Measurements from ENCODE around the gene PLA2G6.
"Not testable (repeated sequence)": the region's sequence is repeated elsewhere in the genome, so short reads cannot be mapped to it uniquely, and the experiment has no call there.

PLA2G6 gene

GRCh38 chr22:38081941-38082828, 99.4 kb downstream of the PLA2G6 start:
- no peak for DNase-seq

- DNase-seq, result no peak
Observed at GRCh38 chr22:38081636-38081940, 100.0 kb downstream of the PLA2G6 start.

GRCh38 chr22:38080850-38081635, 100.6 kb downstream of the PLA2G6 start:
- DNase-seq, result no peak

- DNase-seq, result no peak
Observed at GRCh38 chr22:38080474-38080849, 101.2 kb downstream of the PLA2G6 start.

GRCh38 chr22:38079804-38080203, 101.8 kb downstream of the PLA2G6 start:
- no peak for DNase-seq

- not testable (repeated sequence) for DNase-seq
Observed at GRCh38 chr22:38079208-38079607, 102.4 kb downstream of the PLA2G6 start.

- no peak for DNase-seq
Observed at GRCh38 chr22:38078046-38078840, 103.4 kb downstream of the PLA2G6 start.

GRCh38 chr22:38077595-38077994, 104.0 kb downstream of the PLA2G6 start:
- DNase-seq, result no peak

GRCh38 chr22:38077096-38077495, 104.5 kb downstream of the PLA2G6 start:
- no peak for DNase-seq

GRCh38 chr22:38075961-38076360, 105.7 kb downstream of the PLA2G6 start:
- DNase-seq, result no peak

- DNase-seq, result no peak
Observed at GRCh38 chr22:38075105-38075825, 106.4 kb downstream of the PLA2G6 start.

- no peak for DNase-seq
Observed at GRCh38 chr22:38074181-38075104, 107.2 kb downstream of the PLA2G6 start.

- DNase-seq, result no peak
Observed at GRCh38 chr22:38073150-38074130, 108.2 kb downstream of the PLA2G6 start.

GRCh38 chr22:38072322-38073149, 109.1 kb downstream of the PLA2G6 start:
- no peak for DNase-seq

GRCh38 chr22:38071421-38072321, 110.0 kb downstream of the PLA2G6 start:
- no peak for DNase-seq

GRCh38 chr22:38070250-38070921, 111.2 kb downstream of the PLA2G6 start:
- DNase-seq, result no peak
